BLaER1 (cell line): ENCODE measurements around the gene MC2R.
A peak's percentile ranks its signal among the peaks of the same experiment; 100 is the strongest.
"Not testable (repeated sequence)": the region's sequence is repeated elsewhere in the genome, so short reads cannot be mapped to it uniquely, and the experiment has no call there.

Source experiments
- H3K27ac ChIP-seq: shearing (Covaris generic); formaldehyde crosslinking; 2 replicates; pipeline ENCODE4 v1.8.1; 2022
- H3K27me3 ChIP-seq: shearing (Covaris generic); formaldehyde crosslinking; 2 replicates; pipeline ENCODE4 v1.8.1; 2022
- H3K36me3 ChIP-seq: shearing (Covaris generic); formaldehyde crosslinking; 2 replicates; pipeline ENCODE4 v1.8.1; 2022
- H3K4me1 ChIP-seq: shearing (Covaris generic); formaldehyde crosslinking; 2 replicates; pipeline ENCODE4 v1.8.1; 2022
- H3K4me2 ChIP-seq: shearing (Covaris generic); formaldehyde crosslinking; 2 replicates; pipeline ENCODE4 v1.8.1; 2022
- H3K4me3 ChIP-seq: shearing (Covaris generic); formaldehyde crosslinking; 2 replicates; pipeline ENCODE4 v1.8.1; 2022
- H3K9ac ChIP-seq: shearing (Covaris generic); formaldehyde crosslinking; 2 replicates; pipeline ENCODE4 v1.8.1; 2022
- H3K9me3 ChIP-seq: shearing (Covaris generic); formaldehyde crosslinking; 2 replicates; pipeline ENCODE4 v1.8.1; 2022
- H4K20me1 ChIP-seq: shearing (Covaris generic); formaldehyde crosslinking; 2 replicates; pipeline ENCODE4 v1.8.1; 2022
- Cebpa-rat ChIP-seq: shearing (Covaris generic); IDR thresholded peaks from 2 replicates; pipeline ENCODE4 v1.8.1; 2022

MC2R gene

DNA sequence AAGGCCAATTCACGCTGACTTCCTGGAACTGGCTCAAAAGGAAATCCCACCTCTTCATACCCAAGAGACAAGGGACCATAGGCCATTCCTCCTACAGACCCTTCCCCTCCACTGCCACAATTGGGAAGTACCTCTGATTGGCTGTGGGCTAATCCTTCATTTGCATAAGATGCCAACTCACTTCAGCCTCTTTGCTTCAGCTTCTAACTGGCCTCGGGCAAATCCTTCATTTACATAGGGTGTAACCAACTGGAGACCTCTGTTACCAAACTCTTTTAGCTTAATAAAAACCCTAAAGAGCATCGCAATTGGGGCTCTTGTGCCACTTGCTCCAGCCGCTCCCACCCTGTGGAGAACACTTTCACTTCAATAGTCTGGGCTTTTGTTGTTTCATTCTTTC lies 38.2 kb downstream of the MC2R start:
- Histone ChIP-seq H3K9me3 (no peaks in the 10 kb centered on the region), H3K4me3 (no peak overlapping the region), H3K4me1 (no peaks in the 10 kb centered on the region), H3K9ac (no peak overlapping the region), H3K4me2 (no peak overlapping the region), H3K27ac (no peak overlapping the region), H3K27me3 (no peaks in the 10 kb centered on the region), H3K36me3 (no peaks in the 10 kb centered on the region), H4K20me1 (no peaks in the 10 kb centered on the region)
- no peak for TF ChIP-seq Cebpa-rat

DNA sequence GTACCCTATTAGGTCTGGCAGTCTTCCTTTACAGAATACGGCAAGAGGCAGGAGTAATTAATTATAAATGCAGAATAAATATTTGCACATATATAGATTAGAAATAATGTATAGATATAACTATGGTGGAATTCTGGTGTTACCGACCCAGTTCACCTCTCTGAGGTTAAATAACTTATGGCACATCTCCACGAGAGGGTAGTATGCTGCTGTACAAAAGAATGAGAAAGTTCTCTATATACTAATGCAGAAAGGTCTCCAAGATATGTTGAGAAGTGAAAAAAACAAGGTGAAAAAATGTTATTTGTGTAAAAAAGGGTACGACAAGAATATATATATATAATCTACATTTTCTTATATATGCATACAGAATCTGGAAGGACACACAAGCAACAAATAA lies 40.8 kb downstream of the MC2R start:
- Histone ChIP-seq H3K4me2 (no peak overlapping the region), H3K9ac (no peak overlapping the region), H4K20me1 (no peaks in the 10 kb centered on the region), H3K36me3 (no peaks in the 10 kb centered on the region), H3K27me3 (no peaks in the 10 kb centered on the region), H3K9me3 (no peaks in the 10 kb centered on the region), H3K4me3 (no peak overlapping the region), H3K27ac (no peak overlapping the region), H3K4me1 (peaks cover 13% of the 10 kb centered on the region)
- TF ChIP-seq Cebpa-rat = no peak

DNA sequence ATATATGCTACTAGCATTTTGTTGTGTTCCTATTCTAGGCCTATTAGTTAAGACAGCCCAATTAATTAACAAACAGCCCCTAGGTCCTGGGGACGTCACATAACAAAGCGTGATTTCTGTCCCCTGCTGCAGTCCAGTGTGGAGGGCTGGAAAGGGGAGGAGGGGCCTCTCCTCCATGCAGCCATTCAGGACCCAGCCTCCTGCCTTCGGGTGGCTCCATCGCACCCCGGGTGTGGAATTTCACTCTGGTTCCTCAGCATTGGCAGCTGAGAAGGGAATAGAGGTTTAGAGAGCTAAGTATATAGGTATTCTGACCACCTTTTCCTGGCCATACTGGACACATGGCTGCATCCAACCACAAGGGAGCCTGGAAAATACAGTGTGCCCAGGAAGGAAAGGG lies 42.4 kb downstream of the MC2R start:
- Histone ChIP-seq H3K9ac (no peak overlapping the region), H3K4me1 (peaks cover 21% of the 10 kb centered on the region), H3K36me3 (no peaks in the 10 kb centered on the region), H3K27ac (no peak overlapping the region), H3K9me3 (peaks cover 6% of the 10 kb centered on the region; the same call in 1 of the 2 replicates), H3K27me3 (peaks cover 8% of the 10 kb centered on the region; the same call in 1 of the 2 replicates), H3K4me2 (no peak overlapping the region), H4K20me1 (no peaks in the 10 kb centered on the region), H3K4me3 (no peak overlapping the region)
- TF ChIP-seq Cebpa-rat = no peak

DNA sequence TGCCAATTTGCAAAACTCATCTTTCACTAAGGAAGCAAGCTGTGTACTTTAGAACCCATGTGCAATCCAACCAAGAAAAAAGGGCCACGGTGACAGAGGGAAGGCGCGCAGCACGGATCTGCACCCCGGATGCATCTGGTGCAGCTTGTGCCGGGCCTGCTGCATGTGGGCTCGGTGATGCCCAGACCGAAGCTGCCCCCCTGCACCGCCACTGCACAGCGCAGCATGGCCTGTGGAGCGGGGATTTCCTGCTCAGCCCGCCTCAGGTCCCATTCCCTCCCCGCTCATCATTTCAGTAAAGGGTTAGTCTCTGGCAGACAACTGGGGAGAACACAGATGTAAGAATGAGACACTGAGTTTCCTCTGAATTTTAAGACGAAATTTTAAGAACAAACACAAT lies 43.0 kb downstream of the MC2R start:
- no peak overlapping the region for H3K9ac ChIP-seq
- peaks cover 6% of the 10 kb centered on the region; the same call in 1 of the 2 replicates for H3K9me3 ChIP-seq
- peaks cover 27% of the 10 kb centered on the region for H3K4me1 ChIP-seq
- H3K4me3 ChIP-seq = no peak overlapping the region
- H3K4me2 ChIP-seq = no peak overlapping the region
- H4K20me1 ChIP-seq = no peaks in the 10 kb centered on the region
- no peak overlapping the region for H3K27ac ChIP-seq
- no peak for TF ChIP-seq Cebpa-rat
- H3K36me3 ChIP-seq = no peaks in the 10 kb centered on the region
- H3K27me3 ChIP-seq = peaks cover 8% of the 10 kb centered on the region; the same call in 1 of the 2 replicates

DNA sequence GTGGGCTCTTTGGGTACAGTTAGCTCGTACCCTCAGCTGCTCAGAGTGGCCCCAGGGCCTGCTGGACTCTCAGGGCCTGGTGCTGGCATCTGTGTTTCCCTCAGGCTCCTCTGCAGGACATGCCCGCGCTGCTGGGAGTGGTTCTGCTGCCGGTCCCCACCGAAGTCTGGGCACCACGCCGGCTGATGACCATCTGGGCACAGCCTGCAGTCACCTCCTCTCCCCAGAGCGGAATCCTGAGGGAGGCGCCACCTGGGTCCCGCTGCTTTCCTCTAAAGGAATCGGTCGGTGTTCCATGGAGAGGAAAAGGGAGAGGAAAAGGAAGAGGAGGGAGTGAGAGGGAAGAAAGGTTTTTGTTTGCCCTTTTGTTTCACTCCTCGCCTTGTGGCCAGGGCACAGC lies 43.6 kb downstream of the MC2R start:
- Histone ChIP-seq H3K4me1 (peaks cover 29% of the 10 kb centered on the region), H4K20me1 (no peaks in the 10 kb centered on the region), H3K36me3 (no peaks in the 10 kb centered on the region), H3K9me3 (peaks cover 6% of the 10 kb centered on the region; the same call in 1 of the 2 replicates), H3K9ac (no peak overlapping the region), H3K4me3 (no peak overlapping the region), H3K27me3 (peaks cover 8% of the 10 kb centered on the region; the same call in 1 of the 2 replicates), H3K27ac (no peak overlapping the region), H3K4me2 (0 out of 2 replicates have a peak overlapping the region, but pooled peaks have one; percentile 1)
- no peak for TF ChIP-seq Cebpa-rat

DNA sequence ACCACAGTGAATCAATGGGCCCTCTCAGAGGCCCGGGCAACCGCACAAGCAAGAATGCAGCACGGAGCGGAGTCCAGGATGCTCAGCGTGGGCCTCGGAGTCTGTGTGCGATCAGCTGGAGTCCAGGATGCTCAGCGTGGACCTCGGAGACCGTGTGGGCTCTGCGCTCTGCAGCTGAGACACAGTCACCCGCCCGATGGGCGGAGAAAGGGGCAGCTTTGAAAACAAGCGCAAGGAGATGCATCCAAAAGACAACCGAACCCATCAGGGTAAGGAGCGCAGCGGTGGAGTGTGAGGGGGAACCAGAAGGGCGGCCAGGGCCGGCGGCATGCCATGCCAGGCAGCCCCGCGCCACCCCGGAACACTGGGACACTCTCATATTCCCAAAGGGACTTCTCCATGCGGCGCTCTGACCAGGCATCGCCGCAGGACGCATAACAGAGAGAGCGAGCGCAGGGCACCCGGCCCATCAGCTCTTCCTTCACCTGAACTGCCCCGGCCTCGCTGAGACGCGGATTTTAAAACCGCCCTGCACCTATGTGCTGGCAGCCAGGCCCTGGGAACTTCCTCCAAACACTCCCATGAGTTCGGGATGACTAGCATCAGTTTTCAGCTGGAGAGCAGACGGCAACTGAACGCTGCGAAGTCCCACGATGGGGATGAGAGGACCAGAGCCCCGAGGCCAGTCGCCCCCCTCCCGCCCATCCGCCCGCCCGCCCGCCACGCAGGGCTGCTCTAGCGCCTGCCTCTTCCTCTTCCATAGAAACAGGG lies 46.6 kb downstream of the MC2R start:
- H3K9me3 ChIP-seq = peaks cover 23% of the 10 kb centered on the region
- H3K4me1 ChIP-seq = peaks cover 33% of the 10 kb centered on the region
- H3K36me3 ChIP-seq = no peaks in the 10 kb centered on the region
- H4K20me1 ChIP-seq = no peaks in the 10 kb centered on the region
- no peak for TF ChIP-seq Cebpa-rat
- H3K4me2 ChIP-seq = peak overlapping the region; percentile 45
- peaks cover 8% of the 10 kb centered on the region; the same call in 1 of the 2 replicates for H3K27me3 ChIP-seq
- H3K27ac ChIP-seq = no peak overlapping the region
- H3K9ac ChIP-seq = no peak overlapping the region
- no peak overlapping the region for H3K4me3 ChIP-seq

DNA sequence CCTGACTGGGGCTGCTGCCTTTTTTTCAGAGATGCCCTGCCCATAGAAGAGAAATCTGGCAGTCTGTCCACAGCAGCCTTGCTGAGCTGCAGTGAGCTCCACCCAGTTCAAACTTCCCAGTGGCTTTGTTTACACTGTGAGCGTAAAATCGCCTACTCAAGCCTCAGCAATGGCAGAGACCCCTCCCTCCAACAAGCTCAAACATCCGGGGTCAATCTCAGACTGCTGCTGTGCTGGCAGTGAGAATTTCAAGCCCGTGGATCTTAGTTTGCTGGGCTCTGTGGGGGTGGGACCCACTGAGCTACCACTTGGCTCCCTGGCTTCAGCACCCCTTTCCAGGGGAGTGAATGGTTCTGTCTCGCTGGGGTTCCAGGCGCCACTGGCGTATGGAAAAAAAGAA lies 52.4 kb downstream of the MC2R start:
- Histone ChIP-seq H3K4me1 (peaks cover 11% of the 10 kb centered on the region), H3K9me3 (peaks cover 43% of the 10 kb centered on the region)
- H3K36me3 ChIP-seq, H3K4me3 ChIP-seq, H3K27me3 ChIP-seq, H3K9ac ChIP-seq, H3K27ac ChIP-seq, H3K4me2 ChIP-seq, H4K20me1 ChIP-seq: not testable (repeated sequence)

DNA sequence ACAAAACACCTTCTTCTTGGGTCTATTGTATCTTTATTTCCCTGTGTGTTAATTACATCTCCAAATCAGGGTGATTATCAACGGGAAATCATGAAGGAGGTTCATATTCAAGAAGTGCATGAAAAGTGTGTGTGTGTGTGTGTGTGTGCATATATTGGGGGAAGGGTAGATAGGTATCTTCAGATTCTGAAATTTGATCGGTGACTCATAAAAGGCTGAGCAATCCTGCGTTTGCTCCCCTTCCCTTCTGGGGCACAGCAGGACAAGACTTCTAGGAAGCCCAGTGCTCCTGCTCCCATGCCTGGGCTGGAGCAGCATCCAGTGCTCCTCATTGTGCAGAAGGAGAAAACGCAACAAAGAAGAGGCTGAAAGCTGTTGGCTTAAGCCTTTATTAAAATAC lies 65.5 kb downstream of the MC2R start:
- H3K4me1 ChIP-seq = peaks cover 17% of the 10 kb centered on the region
- H3K4me2 ChIP-seq = no peak overlapping the region
- no peaks in the 10 kb centered on the region for H3K36me3 ChIP-seq
- H3K27ac ChIP-seq = no peak overlapping the region
- no peaks in the 10 kb centered on the region for H4K20me1 ChIP-seq
- H3K9me3 ChIP-seq = peaks cover 21% of the 10 kb centered on the region
- no peaks in the 10 kb centered on the region for H3K27me3 ChIP-seq
- no peak for TF ChIP-seq Cebpa-rat
- H3K4me3 ChIP-seq = no peak overlapping the region
- H3K9ac ChIP-seq = no peak overlapping the region

DNA sequence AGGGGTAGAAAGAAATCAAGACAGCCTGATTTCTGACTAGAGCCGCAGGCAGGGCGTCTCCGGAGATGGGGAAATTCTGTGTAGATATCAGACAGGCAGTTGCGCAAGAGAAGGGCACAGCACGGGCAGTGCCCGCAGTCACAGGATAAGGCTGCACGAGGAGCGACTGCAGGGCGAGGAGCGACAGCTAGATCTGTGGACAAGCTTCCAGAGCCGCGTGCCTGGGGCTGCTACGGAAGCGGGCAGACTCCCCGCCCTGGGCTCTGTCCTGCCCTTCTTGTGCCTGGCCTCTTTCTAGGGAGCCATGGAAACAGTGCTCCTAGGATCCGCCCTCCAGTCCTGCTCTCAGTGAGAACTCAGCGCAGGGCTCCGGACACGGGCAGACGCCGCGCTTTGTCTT lies 78.8 kb downstream of the MC2R start:
- Histone ChIP-seq H3K9ac (no peak overlapping the region), H3K4me3 (no peak overlapping the region), H4K20me1 (no peaks in the 10 kb centered on the region), H3K27me3 (no peaks in the 10 kb centered on the region), H3K9me3 (0 out of 2 replicates have a peak, but pooled peaks cover 3% of the 10 kb centered on the region), H3K27ac (no peak overlapping the region), H3K4me2 (no peak overlapping the region), H3K36me3 (no peaks in the 10 kb centered on the region), H3K4me1 (no peaks in the 10 kb centered on the region)
- peak; percentile 52; the same call in 1 of the 2 replicates for TF ChIP-seq Cebpa-rat

DNA sequence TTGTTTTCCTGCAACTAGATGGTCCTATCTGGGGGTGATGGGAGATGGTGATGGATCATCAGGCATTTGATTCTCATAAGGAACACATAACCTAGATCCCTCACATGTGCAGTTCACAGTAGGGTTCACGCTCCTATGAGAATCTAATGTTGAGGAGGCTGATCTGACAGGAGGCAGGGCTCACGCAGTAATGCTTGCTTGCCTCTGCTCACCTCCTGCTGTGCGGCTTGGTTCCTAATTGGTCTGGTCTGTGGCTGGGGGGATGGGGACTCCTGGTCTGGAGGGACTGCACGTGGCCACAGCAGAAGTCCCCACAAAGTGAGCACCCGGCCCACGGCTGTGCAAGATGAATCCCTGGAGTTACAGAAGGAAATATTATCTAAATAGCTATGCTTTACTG lies 80.1 kb downstream of the MC2R start:
- 0 out of 2 replicates have a peak, but pooled peaks cover 3% of the 10 kb centered on the region for H3K9me3 ChIP-seq
- H3K27ac ChIP-seq = no peak overlapping the region
- H3K36me3 ChIP-seq = no peaks in the 10 kb centered on the region
- H3K4me1 ChIP-seq = no peaks in the 10 kb centered on the region
- H3K4me3 ChIP-seq = no peak overlapping the region
- no peak overlapping the region for H3K9ac ChIP-seq
- no peak for TF ChIP-seq Cebpa-rat
- no peaks in the 10 kb centered on the region for H4K20me1 ChIP-seq
- no peaks in the 10 kb centered on the region for H3K27me3 ChIP-seq
- no peak overlapping the region for H3K4me2 ChIP-seq
